MCF 10A (cell line): ENCODE measurements around the gene ACSL6. TPM values are rescaled to one million over a fixed set of nuclear protein-coding genes. Genes with fewer than 3 reads are reported as not detected.

Source experiments
- BruUV-seq: library from RNA; stranded (reverse); fragments of 400-500 nt; replicated peaks from 2 replicates; lab custom pipeline; 2021; lab: Mats Ljungman, UMichigan
- CTCF ChIA-PET: fragments of 300-600 bp; sonication (Branson Sonifier 250); formaldehyde crosslinking; extraction: SDS; loops from one replicate; lab custom pipeline; 2021; ENCODE audit warnings: antibody characterized with exemption, inconsistent platforms; lab: Yijun Ruan, JAX
- POLR2A ChIA-PET: fragments of 300-600, 350-650 bp; sonication (Branson Sonifier 250); formaldehyde crosslinking; extraction: SDS; loops from one replicate; lab custom pipeline; 2020; ENCODE audit warnings: antibody characterized with exemption, inconsistent platforms; lab: Yijun Ruan, JAX
- DNase-seq: peaks from one replicate; pipeline ENCODE4 v3.0.0-alpha.2; 2018; ENCODE audit not compliant: unreplicated experiment
- H3K27ac Mint-ChIP-seq: one replicate; pipeline ENCODE4 v1.8.0; 2022; ENCODE audit warnings: mild to moderate bottlenecking, low read depth, mixed read lengths; ENCODE audit not compliant: unreplicated experiment
- H3K27me3 Mint-ChIP-seq: one replicate; pipeline ENCODE4 v1.8.0; 2022; ENCODE audit warnings: mixed read lengths; ENCODE audit not compliant: insufficient read depth, unreplicated experiment
- H3K36me3 Mint-ChIP-seq: one replicate; pipeline ENCODE4 v1.8.0; 2022; ENCODE audit warnings: mild to moderate bottlenecking, moderate library complexity, mixed read lengths; ENCODE audit not compliant: insufficient read depth, unreplicated experiment
- H3K4me1 Mint-ChIP-seq: one replicate; pipeline ENCODE4 v1.8.0; 2022; ENCODE audit warnings: mixed read lengths; ENCODE audit not compliant: insufficient read depth, unreplicated experiment
- H3K4me3 Mint-ChIP-seq: one replicate; pipeline ENCODE4 v1.8.0; 2022; ENCODE audit warnings: mild to moderate bottlenecking, moderate library complexity, mixed read lengths; ENCODE audit not compliant: unreplicated experiment
- H3K9me3 Mint-ChIP-seq: one replicate; pipeline ENCODE4 v1.8.0; 2022; ENCODE audit warnings: mixed read lengths; ENCODE audit not compliant: unreplicated experiment
- CTCF ChIP-seq: fragments of 200-600 bp; IDR thresholded peaks from one replicate; pipeline ENCODE4 v1.8.0; 2022; ENCODE audit warnings: antibody characterized with exemption, mild to moderate bottlenecking; ENCODE audit not compliant: unreplicated experiment
- intact Hi-C: fragments of 100-400 bp; cut with micrococcal nuclease; formaldehyde crosslinking; loops from 2 replicates; pipeline ENCODE4 v1.14.1; 2022
- total RNA-seq: library from RNA; stranded (reverse); gene quantifications from 2 replicates; pipeline ENCODE4 v1.2.3, GENCODE V29; 2022

Gene ACSL6
- total RNA-seq, 1 experiment from 2014 or later, result not detected

DNA sequence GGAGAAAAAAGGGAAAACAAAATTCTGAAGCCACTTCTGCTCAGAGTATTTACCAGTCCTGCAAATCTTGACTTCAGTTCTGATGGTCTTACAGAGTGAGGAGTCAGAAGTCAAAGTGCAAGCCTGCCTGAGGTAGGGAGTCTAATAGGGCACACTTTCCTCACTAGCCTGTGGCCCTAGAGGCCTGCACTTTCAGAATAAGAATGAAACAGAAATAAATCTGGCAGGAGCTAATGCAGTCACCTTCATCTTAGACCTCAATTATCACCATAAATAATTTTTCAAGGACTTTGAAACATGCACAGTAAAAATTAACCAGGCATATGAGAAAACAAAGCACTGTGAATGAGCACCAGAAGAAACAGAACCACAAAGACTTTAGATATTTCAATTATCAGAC lies 20.7 kb upstream of the ACSL6 start:
- no peak for DNase-seq
- H3K27ac Mint-ChIP-seq, result no peak overlapping the region
- POLR2A ChIA-PET, result no interaction called here
- H3K9me3 Mint-ChIP-seq, result peaks cover 18% of the 10 kb centered on the region
- H3K4me3 Mint-ChIP-seq, result no peak overlapping the region
- CTCF ChIA-PET, result interaction anchor here (0.6 kb wide), 1 partner anchor 146 kb away, joined by 3 read pairs; no protein-coding TSS in a partner anchor
- BruUV-seq, result no TSS peak
- H3K4me1 Mint-ChIP-seq, result no peaks in the 10 kb centered on the region
- TF ChIP-seq CTCF, result no peak
- H3K36me3 Mint-ChIP-seq, result no peaks in the 10 kb centered on the region
- intact Hi-C loops, result no loop called here
- H3K27me3 Mint-ChIP-seq, result peaks cover 86% of the 10 kb centered on the region

DNA sequence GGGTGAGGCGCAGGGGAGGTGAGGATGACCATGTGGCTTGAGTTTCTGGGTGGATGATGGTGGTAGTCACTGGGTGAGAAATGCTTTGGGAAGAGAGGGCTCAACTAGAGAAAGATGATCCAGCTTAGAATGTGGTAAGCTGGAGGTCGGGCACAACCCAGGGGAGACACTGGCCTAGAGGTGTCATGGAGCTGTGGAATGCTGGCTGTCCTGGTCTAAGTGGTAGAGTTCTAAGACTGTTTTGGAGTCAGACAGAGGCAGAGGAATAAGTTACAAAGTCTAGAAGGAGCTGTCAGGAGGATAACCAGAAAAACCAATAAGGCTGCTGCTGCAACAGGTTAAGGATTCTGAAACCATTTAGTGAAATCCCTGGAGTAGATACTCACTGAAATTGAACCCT lies 19.2 kb upstream of the ACSL6 start:
- POLR2A ChIA-PET, result interaction anchor here (1.3 kb wide), 1 partner anchor 21 kb away, joined by 3 read pairs; no protein-coding TSS in a partner anchor
- CTCF ChIA-PET, result interaction anchor here (0.6 kb wide), 1 partner anchor 463 kb away, joined by 3 read pairs; no protein-coding TSS in a partner anchor
- Mint-ChIP-seq H3K36me3 (no peaks in the 10 kb centered on the region), H3K9me3 (peaks cover 18% of the 10 kb centered on the region), H3K4me3 (no peak overlapping the region), H3K4me1 (no peaks in the 10 kb centered on the region), H3K27ac (no peak overlapping the region), H3K27me3 (peaks cover 70% of the 10 kb centered on the region)
- no peak for DNase-seq
- no peak for TF ChIP-seq CTCF
- no TSS peak for BruUV-seq
- intact Hi-C loops, result no loop called here

DNA sequence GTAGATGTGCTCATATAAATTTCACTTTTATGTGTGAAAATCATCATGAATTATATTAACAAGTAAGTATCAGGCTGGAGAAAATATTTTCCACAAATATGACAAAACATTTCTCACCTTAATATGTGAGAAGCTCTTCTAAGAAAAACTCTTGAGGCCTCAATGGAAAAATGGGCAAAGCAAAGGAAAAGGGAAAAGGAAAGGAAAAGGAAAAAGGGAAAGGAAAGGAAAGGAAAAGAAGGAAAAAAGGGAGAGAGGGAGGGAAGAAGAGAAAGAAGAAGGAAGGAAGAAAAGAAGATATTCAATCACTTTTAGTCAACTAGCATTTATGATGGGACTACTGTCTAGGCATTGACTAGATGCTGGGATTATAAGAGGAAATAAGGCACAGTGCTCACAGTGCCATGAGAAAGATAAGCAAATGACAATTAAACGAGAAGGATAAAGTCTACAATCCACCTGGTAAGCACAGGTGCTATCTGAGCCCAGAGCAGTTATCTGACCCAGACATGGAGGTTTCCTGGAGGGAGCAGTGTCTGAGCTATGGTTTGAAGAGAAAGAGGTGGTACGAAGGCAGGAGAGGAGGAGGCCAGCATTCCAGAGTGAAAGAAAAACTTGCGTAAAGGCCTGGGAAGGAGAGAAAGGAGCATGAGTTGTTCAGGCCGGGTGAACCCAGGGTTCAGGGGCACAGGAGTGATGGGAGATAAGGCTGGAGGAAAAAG lies 18.3 kb upstream of the ACSL6 start:
- POLR2A ChIA-PET, result no interaction called here
- Mint-ChIP-seq H3K27me3 (peaks cover 64% of the 10 kb centered on the region), H3K4me1 (no peaks in the 10 kb centered on the region), H3K4me3 (no peak overlapping the region), H3K9me3 (peaks cover 18% of the 10 kb centered on the region), H3K36me3 (no peaks in the 10 kb centered on the region), H3K27ac (no peak overlapping the region)
- DNase-seq, result no peak
- CTCF ChIA-PET, result interaction anchor here (0.6 to 0.7 kb wide), 3 partner anchors 23 to 277 kb away, joined by 3 read pairs; no protein-coding TSS in a partner anchor
- no peak for TF ChIP-seq CTCF
- intact Hi-C loops, result no loop called here
- BruUV-seq, result no TSS peak

DNA sequence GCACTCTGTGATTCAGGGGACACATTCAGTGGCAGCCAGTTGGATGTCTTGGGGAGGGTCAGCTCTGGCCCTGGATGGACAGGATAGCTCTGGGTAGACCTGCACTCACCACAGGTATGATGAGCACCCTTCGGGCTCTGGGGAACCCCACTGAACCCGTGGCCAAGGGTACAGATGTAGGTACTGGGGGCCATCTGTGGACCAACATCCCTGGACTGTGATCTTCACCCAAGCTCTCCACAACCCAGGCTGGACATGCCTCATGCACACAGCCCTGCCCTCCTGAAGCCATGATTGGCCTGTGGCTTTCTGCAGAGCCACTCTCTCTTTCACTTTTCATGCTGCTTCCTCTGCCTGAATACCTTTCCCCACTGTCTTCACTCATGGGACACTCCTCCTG lies 15.6 kb upstream of the ACSL6 start:
- H3K27me3 Mint-ChIP-seq, result peaks cover 40% of the 10 kb centered on the region
- no peaks in the 10 kb centered on the region for H3K36me3 Mint-ChIP-seq
- no peaks in the 10 kb centered on the region for H3K9me3 Mint-ChIP-seq
- DNase-seq, result no peak
- ChIA-PET CTCF (interaction anchor here (1.6 kb wide), 1 partner anchor 36 kb away, joined by 6 read pairs; no protein-coding TSS in a partner anchor), POLR2A (no interaction called here)
- H3K27ac Mint-ChIP-seq, result no peak overlapping the region
- TF ChIP-seq CTCF, result no peak
- H3K4me3 Mint-ChIP-seq, result no peak overlapping the region
- intact Hi-C loops, result no loop called here
- no TSS peak for BruUV-seq
- no peaks in the 10 kb centered on the region for H3K4me1 Mint-ChIP-seq
